ENCODE results near the gene C9orf72.
A peak's percentile ranks its signal among the peaks of the same experiment; 100 is the strongest.

Gene C9orf72

DNA sequence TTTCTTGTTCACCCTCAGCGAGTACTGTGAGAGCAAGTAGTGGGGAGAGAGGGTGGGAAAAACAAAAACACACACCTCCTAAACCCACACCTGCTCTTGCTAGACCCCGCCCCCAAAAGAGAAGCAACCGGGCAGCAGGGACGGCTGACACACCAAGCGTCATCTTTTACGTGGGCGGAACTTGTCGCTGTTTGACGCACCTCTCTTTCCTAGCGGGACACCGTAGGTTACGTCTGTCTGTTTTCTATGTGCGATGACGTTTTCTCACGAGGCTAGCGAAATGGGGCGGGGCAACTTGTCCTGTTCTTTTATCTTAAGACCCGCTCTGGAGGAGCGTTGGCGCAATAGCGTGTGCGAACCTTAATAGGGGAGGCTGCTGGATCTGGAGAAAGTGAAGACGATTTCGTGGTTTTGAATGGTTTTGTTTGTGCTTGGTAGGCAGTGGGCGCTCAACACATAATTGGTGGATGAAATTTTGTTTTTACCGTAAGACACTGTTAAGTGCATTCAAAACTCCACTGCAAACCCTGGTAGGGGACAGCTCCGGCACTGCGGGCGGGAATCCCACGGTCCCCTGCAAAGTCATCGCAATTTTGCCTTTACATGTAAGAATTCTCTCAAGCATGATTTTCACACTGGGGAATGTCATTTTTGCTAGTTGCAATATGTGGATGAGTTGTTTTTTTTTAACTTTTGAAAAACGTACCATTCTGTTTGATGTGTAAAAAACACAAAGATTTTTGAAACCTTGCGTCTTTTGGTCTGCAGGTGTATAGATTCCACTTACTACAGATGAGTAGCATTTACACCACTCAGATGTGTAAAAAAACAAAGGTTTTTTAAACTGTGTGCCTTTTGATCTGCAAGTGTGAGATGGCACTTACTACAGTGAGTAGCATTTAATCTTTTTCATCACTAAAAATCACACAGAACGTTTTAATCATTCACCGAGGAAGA lies 631 bp upstream of the C9orf72 start:
- DNase-seq (ENCODE audit: low read depth) = peak; percentile 92

DNA sequence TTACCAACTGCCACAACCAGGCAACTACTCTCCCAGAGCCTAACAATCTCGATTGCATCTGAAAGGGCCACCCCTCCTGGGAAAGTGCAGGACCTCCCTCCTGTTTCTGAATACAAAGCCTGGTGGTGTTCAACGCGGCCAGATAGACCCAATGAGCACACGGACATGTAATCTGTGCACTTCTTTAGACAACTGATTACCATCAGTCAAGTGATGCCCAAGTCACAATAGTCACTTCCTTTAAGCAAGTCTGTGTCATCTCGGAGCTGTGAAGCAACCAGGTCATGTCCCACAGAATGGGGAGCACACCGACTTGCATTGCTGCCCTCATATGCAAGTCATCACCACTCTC lies 739 bp downstream of the C9orf72 start:
- peak; percentile 25 for DNase-seq (ENCODE audit: low read depth)

DNA sequence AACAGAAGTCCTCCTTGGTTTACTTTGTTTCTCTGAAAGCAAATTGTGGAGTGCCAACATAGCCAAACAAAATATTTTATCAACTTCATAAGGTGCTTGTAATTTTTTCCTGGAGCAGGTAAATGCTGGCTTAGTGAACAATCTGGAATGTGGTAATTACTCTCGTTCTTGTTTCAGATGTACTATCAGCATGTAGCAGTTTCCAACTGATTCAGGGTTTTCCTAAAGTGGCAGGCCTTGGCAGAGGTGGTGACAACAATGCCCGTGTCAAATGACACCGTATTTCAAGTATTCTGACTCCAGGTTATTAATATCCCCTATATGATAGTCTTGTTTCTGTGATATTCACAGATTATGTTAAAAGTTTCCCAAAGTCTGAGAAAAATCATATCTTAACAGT lies 1.2 kb downstream of the C9orf72 start:
- DNase-seq (ENCODE audit: low read depth) = no peak

DNA sequence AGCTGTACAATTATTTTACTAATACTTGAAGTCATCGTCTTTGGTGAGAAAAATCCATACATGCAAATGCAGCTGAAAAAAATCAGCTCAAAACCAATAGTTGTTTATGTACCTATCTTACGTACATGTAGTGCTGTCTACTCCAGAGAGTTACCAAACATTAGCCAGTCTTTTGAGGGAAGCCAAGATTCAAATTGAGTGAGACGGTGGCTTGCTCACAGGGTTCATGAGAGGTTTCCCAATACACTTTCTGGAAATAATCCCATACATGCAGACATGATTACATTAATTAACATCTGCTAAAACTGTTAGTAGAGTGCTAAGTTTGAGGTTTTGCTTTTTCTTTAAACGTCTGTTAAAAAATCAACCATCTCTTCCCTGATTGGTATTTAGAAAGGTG lies 2.3 kb downstream of the C9orf72 start:
- no peak for DNase-seq (ENCODE audit: low read depth)

DNA sequence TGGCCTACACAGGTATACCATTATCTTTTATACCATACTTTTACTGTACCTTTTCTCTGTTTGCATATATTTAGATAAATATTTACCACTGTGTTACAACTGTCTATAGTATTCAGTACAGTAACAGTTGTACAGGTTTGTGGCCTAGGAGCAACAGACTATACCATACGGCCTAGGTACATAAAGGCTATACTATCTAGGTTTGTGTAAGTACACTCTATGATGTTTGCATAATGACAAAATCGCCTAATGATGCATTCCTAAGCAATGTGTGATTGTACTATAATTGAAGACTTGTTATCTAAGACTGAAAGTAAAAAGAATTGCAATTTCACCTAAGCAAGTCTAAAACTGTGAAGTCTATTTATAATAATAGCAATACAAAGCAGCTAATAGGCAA lies 3.9 kb downstream of the C9orf72 start:
- no peak for DNase-seq (ENCODE audit: low read depth)

DNA sequence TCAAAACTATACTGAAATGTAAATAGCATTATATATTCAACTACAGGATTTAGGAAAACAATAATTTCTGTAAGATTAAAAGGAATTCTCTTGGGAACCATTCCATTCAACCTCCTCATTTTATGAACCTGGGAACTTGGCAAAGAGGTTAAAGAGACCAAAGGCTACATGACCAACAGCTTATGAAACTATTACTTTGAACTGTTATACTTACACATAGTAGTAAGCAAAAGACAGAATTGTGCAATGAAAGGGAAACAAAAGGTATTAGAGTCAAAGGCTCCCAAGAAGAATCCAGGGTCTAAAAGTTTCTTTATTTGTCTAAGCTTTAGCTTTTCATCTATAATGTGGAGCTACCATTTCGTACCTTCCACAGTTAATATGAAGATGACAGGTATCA lies 7.2 kb downstream of the C9orf72 start:
- no peak for DNase-seq (ENCODE audit: low read depth)

DNA sequence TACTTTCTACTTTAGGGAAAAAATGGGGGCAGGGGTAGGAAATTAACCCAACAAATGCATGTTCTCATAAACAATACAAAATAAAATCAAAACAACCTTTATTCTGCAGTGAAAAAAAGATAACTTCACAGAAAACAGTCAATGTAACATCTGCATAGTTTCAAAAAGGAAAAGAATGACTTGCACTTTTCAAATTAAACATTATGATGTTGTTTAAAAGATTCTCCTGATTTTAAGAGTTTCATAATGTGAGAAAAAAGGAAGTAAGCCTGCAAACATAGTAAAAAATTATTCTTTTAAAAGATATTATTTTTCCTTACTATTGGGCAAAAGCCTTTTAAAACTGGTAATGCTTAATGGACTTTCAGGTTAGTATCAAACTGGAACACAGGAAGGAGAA lies 7.6 kb downstream of the C9orf72 start:
- DNase-seq (ENCODE audit: low read depth) = no peak

DNA sequence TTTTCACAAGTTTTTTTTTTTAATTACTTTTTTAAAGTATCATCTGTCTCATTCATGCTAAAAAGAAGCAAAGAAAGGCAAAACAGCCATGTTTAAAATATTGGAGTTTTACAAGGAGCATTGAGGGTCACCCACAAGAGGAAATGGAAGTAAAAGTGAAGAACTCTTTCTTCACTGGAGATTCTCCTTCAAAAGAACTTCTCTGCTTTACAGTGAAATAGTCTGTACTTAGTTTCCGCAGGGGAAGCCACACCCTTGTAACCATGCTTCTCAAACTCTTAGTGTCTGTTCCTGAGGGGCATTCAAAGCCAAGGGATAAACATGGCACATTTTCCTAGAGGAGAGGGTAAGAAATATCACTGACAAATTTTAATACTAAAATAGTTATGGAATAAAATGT lies 8.6 kb downstream of the C9orf72 start:
- DNase-seq (ENCODE audit: low read depth) = no peak

DNA sequence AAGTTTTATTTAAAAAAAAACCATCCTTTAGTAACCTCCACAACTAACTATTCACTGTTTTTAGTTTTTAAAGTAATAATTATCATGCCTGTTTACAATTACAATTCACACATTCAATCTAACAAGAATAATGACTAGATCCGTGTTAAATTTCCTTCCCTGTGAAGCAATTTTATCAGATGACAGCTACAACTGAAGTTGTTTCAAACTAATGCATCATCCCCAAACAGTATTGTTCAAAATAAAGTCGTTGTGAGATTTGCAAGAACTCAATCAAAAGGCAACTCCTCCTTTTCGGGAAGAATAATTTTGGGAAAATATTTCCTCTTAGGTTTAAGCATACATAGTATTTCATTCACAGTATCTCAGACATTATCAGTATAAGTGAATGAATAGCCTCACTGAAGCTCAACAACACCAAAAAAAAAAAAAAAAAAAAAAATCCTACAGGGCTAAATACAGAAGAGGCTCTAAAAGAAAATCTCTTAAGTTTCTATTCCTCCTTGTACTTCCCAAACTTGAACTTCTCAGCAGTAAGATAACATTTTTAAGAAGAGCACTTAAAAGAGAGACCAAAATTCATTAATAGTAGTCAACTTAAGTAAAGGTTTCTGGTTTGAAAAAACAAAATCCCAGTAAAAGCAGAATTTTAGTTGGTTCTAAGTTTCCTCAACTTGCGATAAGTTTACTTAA lies 9.4 kb downstream of the C9orf72 start:
- no peak for DNase-seq (ENCODE audit: low read depth)

DNA sequence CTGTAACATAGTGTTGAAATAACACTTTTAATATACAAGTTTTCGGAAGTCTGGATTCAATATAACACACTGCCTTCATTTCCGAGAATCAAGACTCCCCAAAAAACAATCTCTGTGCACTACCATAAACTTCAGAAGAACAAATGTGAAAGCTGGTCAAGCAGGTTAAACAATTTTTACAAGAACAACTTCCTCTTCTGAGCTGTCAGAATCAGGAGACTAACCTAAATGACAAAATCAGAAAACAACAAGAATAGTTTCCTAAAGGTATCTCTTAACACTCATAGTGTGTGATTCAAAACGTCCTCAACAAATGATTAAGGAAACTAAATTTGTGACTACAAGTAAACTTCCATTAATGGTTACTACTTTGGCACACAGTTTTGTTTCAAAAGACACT lies 11.6 kb downstream of the C9orf72 start:
- DNase-seq (ENCODE audit: low read depth) = no peak

DNA sequence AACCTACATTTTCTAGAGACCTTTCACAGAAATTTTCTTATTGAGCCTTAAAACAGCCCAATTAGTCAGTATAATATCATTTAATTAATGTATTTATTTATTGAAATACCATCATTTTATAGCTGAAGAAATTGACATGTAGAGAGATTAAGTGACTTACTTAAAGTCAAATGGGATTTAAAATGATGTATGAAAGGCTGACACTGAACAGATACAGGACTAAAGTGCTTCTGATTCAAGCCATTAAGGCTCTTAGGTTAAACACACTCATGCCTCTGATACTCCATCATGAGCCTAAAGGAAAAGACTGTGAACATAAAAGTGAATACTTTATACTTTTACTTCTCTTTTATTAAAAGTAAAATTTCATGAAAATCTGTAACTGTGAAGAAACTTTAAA lies 12.8 kb downstream of the C9orf72 start:
- DNase-seq (ENCODE audit: low read depth) = no peak

DNA sequence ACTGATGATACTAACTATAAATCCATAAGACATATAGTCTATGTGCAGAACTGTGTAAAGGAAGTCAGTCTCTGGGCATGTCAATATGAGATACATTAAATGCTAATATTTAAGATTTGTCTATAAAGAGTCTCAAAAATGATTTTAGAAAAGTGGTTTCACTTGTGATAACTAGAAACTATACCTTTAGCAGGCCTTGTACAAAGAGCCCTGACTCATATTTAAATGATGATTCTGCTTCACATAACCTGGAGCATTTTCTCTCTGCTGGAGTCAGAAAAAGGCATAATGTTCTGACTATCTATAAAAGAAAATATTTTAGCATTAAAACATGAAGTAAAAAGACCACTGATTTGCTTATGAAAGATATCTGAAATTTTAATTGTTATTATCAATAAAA lies 15.0 kb downstream of the C9orf72 start:
- DNase-seq (ENCODE audit: low read depth) = no peak

DNA sequence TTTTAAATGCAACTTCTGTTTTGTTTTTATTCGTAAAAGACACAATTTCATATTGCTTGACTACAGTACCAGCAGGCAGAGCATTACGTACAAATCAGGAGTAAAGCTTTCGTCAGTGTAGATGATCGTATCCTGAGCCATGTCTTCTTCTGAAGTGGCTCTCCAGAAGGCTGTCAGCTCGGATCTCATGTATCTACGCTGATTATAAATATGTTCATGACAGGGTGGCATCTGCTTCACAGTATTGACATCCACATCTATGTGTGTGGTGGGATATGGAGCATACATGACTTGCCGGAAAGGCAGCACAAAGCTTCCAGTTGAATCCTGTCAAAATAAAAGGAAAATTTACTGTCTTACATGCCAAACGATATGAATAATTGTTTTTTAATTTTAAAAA lies 16.8 kb downstream of the C9orf72 start:
- DNase-seq (ENCODE audit: low read depth) = no peak

DNA sequence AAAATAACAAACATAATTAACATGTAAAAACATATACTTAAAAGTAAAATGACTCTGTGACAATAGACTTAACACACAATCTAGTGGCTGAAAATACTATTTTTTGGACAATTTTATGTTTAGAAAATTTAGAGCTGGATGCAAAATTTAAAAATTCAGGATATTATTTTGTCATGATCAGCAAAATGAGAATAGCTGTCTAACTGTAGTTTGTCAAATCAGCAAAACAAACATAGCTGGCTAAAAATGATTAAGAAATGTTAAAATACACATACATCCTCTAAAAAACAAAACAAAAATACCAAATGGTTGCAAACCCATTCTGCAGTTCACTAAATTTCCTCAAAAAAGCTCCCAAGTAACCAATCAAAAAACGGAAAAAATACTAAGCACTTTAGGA lies 18.6 kb downstream of the C9orf72 start:
- no peak for DNase-seq (ENCODE audit: low read depth)

DNA sequence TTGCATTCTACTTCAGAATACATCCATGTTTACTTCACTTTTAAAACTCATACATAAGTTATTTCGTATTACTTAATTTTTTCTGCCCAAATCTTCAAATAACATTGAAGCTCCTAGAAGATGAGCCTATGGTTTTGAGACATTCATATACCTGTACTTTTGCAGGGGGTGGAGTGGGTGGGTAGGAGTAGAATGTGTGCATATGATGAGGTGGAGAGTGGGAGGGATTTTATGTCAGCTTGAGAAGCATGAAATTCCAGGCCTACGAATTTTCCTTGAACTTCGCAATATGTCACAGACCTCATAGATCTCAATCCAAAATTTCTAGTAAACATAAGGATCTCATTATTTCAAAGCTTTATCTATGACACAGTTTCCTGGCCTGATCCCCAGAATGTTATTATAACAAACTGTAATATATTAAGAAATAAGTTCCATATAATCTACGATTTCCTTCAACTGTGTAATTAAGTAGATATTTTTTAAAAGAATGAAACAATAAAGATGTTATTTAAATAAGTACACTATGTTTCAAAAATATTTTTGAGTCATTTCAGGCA lies 24.0 kb downstream of the C9orf72 start:
- DNase-seq (ENCODE audit: low read depth) = no peak

DNA sequence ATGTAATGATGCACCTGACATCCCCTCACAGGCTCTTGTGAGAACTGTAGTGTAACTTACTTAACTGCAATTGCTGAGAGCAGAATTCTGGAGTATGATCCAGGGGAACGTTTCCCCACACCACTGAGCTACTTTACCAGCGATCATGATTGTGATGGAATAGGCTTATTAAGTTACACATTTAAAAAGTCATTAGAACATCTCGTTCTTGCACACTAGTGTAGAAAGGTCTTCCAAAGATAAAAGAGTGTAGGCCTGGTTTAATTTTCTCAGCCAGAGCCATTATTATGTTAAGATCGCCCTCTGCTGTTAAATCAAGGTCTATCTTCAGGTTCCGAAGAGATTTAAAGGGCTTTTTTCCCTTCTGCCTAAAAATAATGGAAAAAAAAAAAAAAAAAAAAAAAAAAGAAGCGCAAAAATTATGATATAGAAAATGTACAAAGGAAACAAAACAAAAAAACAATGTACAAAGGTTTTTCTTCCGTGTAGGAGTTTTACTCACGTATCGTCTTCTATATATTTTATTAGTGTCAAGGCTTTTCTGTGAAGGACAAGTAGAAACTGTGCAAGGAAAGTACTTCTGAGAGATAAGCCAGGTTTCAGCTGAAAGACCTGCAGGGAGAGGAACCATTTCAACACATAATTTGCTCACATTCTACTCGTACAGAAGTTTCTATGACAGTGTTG lies 25.1 kb downstream of the C9orf72 start:
- DNase-seq (ENCODE audit: low read depth) = no peak

DNA sequence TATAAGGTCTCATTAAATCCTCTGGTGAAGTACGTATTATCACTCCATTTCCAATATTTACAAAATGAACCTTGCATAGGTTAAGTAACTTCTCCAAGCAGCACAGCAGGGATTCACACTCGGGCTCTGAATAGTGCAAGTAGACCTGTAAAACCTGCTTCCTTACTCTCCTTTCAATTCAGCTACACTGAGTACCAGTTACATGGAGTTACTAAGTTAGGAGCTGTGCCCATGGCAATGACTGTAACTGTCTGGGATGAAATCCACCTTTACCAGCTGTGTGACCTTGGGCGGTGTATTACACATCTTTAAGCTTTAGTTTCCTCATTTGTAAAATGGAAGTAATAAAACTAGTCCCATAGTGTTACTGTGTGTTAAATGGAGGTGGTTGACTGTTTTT lies 27.8 kb downstream of the C9orf72 start:
- no peak for DNase-seq (ENCODE audit: low read depth)

DNA sequence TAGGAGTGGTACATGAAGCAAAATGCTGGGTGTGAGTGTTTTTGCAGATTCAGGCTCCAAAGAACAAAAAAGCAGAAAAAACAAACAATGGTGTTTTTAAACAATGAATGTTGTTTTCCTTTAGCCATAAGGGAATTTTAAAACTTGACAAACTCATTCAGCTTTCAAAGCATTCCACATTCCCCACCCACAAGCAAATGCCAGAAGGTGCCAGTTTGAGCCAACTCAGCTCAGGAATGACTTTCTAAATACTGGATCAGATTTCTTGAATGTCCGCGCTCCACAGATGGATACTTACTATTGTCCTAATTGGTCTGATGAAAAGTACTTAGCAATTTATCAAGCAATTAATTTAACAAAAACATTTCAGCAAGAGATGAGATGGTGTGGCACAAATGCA lies 30.8 kb downstream of the C9orf72 start:
- DNase-seq (ENCODE audit: low read depth) = no peak

DNA sequence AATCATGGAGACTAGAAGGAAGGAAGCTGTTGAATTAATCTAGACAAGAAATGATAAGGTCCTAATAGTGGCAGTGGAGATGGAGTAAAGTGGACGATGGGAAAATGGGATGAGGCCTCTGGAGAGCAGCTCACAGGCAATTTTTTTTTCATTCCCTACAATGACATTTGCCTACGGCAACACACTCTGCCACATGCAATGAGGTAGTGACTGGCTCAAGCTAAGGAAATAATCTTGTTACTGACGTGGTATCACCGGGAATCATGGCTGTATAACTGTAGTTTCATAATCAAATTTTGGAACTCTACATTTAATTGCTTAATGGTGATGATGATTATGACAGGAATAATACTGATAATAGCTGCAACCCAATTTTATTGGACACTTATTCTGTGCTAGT lies 31.5 kb downstream of the C9orf72 start:
- DNase-seq (ENCODE audit: low read depth) = no peak

DNA sequence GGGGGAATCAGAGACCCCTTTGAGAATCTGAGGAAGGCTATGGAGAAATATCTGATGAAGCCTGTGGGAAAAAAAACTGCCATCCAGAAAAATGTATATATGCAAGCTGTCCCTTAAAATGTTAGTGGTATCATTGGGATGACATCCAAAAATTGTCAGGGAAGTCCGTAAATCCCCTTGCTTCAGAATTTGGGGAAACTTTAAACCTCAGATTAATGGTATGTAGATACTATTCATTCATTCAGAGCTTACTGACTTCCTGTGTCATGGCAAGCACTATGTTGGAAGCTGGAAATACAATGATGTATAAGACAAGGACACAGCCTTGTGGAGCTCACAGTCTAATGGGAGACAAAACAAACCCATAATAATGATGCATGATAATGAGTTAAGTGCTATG lies 32.8 kb downstream of the C9orf72 start:
- no peak for DNase-seq (ENCODE audit: low read depth)

DNA sequence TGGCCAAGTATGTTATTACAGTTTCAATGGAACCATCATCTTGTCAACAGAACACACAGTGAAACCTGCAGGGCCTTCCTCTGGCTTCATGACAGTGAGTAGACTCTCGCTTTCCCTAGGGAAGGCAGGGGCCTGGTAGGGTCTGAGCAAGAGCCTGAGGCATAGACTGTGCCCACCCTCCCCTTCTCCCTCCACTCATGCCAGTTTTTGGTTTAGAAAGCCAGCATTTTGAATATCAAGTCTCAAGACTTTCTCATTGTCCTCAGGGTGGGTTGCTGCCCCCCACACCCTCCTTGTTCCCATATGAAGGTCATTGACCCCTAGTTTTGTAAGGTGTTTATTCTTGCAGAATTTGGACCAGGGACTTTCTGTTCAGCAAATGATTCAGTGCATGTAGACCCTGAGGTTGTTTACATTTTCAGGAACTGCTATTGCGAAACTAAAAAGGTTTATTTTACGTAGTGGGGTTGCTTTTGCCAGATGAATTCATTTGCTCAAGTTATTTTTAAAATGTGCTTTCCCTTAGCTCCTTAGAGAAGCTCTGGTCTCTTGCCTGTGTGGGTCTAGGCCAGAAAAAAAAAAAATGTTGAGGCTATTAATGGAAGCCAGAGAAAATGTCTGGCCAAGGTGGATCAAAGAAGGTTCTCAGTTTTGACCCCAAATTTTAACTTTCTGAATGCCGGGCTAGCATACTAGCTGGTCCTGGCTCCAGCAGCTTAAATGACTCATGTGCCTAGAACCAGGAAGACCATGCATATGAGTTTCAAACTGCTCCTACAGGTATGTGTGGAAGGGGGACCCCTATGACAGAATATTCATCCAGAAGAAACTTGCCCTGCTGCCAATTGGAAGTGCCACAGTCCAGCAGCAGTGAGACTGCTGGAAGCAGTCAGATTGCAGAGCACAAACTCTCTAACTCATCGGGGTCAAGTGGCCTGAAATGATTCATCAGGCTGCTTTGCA lies 33.5 kb downstream of the C9orf72 start:
- DNase-seq (ENCODE audit: low read depth) = no peak

DNA sequence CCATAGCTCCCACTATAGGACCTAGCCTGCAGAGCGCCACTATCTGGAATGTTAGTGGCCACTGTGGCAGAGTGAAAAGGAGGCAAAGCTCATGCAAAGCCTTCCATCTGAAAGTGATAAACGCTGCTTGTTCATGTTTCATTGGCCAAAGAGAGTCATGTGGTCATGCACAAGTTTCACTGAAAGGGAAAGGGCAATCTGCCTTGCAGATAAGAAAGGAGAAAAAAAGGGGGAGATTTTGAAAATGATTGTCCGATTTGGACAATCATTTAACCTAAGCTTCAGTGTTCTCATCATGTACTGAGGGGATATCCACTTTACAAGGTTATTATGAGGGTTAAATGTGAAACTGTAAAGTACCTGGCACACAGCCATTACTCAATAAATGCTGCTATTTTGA lies 34.6 kb downstream of the C9orf72 start:
- no peak for DNase-seq (ENCODE audit: low read depth)
